GM21529 (cell line): ENCODE results near the gene GIPC3.
A peak's percentile ranks its signal among the peaks of the same experiment; 100 is the strongest.
"Not testable (repeated sequence)": the region's sequence is repeated elsewhere in the genome, so short reads cannot be mapped to it uniquely, and the experiment has no call there.

ENCODE experiments used
- ATAC-seq: cut with Tn5 transposase; IDR thresholded peaks from one replicate; pipeline ENCODE4 v1.9.1; 2021; ENCODE audit not compliant: unreplicated experiment

The GIPC3 gene

DNA sequence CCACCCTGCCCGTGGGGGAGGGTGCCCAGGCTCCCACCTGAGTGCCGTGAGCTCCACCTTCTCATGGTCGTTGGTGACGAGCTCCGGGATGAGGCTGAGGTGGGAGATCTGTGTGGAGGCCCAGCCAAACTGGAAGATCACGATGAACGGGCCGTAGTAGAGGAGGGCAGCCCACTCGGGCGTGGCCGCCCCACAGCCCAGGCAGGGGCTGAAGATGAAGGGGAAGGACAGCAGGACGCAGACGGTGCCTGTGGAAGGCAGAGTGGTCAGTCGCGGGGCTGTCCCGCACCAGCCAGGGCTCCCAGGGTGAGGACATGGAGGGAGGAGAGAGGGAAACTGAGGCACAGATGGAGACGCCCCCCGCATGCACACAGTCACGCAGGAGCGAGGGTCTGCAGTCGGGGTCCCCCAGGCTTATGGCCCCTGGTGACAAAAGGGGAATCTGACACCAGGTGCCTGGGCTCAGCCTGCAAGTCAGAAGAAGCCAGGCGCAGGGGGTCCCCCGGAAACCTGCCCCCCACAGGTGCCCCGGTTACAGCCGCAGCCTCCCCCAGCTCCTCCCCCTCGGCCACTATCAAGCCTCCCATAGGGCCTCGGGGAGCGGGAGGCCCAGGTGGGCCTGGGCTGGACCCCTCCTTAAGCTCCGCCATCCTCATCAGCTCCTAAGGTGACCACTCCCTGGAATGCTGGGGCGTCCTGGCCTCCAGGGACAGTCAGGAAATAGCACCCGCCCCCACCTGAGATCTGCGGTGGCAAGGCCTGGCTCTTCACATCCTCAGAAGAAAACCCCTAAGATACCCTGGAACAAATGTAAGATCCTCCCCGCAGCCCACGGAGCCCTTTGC, 34.1 kb upstream of the GIPC3 start:
- no peak for ATAC-seq

DNA sequence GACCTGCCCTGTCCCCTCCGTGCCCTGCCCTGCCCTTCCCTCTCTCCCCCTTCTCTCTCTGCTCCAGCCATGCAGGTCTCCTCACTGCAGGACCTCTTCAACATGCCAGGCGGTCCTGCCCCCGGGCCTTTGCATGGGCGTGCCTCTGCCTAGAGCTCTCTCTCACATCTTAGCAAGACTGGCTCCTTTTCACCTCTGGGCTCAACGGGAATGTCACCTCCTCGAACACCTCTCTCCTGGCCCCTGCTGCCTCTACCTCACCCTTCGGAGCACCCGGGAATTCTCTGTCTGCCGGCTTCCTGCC, 33.5 kb upstream of the GIPC3 start:
- ATAC-seq, result no peak

DNA sequence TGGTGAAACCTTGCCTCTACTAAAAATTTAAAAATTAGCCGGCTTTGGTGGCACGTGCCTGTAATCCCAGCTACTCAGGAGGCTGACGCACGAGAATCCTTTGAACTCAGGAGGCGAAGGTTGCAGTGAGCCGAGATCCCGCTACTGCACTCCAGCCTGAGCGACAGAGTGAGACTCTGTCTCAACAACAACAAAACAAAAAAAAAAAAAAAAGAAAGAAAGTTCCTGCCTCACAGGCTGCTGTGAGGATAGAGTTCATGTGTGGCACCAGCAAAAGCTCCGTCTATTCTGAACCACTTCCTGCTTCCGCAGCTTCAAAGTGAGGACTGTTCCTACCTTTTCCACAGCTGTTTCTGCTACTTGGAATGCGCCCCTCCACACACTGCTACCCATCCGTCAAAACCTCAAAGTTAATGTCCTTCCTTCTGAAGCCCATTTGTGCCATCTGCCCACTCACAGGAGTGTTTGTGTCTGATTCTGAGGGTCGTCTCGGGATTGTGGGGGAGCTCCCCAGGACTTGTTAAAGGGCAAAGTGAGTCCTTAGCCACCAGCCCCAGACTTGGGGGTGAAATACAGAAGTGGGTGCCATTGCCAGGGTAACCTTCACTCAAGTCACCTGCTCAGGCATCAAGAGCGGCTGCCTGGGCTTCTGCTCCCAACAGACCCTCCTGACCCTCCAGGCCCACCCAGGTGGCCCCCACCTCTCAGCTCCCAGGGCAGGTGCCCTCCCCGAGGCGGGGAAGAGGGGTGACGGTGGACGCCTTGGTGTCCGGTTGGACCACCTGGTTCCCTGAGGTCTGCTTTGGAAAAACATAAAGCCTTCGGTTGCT, 30.8 kb upstream of the GIPC3 start:
- no peak for ATAC-seq

DNA sequence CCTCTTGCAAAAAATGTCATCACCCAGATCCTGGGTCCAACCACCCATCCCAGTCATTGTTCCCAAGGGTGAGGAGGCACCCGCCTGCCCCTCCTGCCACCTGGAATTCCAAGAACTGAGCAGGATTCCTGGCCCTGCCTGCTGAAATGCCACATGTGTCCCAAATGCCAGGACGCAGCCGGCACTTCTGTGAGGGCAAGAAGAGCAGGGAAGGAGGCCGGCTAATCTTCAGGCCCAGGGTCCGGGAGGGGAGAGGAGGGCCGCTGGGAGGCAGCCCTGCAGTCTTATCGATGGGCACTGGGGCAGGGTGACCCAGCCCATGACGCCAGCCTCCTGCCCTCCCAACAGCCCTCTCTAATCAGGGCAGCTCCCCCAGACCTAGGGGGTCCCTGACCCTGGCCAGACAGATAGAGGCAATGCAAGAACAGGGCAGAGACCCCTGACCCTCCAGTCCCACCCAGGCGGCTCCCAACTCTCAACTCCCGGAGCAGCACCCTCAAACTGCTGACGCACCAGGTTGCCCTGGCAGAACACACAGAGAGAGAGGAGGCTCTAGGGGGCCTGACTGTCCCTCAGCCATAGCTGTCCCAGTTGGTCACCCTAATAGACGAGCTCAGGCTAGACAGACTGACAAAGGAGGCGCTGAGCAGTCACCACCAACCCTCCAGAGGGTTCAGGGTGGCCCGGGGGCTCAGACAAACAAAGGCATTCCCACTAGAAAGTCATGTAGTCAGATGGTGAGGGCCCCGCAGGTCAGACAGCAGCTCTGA, 29.4 kb upstream of the GIPC3 start:
- no peak for ATAC-seq

DNA sequence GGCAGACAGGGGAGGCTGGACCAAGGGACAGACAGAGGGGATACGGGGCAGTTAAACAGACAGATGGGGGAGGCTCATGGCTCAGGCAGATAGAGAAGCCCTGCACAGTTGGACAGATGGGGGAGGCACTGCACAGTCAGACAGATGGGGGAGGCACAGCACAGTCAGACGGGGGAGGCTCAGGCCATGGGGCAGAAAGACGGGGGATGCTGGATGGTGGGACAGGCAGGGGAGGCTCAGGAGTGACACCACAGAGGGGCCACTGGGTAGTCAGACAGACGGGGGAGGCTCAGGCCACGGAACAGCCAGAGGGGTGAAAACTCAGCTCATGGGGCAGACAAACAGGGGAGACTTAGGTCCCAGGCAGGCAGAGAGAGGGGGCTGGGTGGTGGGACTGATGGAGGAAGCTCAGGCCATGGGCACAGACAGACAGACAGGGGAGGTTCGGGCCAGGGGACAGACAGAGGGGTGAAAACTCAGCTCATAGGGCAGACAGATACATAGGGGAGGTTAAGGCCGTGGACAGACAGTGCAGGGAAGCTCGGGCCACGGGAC, 28.8 kb upstream of the GIPC3 start:
- ATAC-seq, result no peak

DNA sequence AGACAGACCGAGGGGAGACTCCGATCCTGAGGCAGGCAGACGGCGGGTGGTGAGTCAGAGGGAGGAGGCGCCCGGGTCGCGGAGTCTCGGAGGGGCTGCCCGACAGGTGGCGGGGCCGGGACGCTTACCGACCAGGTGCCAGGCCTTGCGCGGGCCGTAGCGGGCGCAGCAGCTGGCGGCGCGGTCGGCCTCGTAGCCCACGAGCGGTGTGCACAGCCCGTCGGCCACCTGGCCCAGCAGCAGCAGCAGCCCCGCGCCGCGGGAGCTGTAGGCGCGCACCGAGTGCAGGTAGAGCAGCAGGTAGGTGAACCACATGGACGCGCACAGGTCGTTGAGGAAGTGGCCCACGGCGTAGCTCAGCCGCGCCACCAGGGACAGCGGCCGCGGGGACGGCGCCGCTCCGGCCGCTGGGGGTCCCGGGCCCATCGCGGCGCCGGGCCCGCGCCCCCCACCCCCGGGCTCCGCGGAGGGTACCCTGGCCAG, 28.3 kb upstream of the GIPC3 start:
- ATAC-seq, result peak; percentile 21

DNA sequence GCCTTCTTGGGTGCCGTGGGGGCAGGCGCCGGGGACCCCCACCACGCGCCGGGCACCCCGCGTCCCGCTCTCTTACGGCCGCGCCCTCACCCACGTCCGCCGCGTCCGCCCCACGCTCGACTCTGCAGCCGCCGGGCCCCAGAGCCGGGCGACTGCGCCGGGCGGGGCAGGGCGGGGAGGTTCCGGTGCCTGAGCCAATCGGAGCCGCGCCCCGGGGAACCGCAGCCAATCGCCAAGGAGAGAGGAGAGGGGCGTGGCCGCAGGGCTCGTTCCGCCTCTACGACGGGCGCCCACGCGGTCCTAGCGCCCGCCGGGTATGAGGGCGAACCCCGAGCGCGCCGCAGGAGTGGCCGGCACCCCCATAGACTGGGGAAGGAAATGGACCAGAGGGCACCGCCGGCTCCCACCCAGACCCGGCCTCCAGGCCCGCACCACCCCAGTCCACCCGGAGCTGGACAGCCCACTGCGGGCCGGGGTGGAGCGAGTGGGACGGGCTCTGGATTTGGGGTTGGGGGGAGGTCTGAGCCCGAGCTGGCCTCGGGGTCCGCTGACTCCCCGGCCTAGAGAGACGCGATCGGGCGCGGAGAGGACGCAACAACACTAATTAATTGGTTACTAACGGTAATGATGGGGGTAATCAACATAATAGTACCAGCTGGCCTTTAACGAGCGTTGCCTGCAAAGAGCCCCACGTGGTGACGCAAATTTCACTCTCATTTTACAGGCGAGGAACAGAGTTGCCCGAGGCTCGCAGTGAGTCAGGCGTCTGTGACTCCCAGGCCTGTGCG, 27.6 kb upstream of the GIPC3 start, which contains the start of gene MFSD12:
TSS of gene MFSD12 (minus strand) at position 126 of the 788 bp plus-strand sequence. CDS start 183 bp downstream, outside the sequence.
- peak; percentile 71 for ATAC-seq

DNA sequence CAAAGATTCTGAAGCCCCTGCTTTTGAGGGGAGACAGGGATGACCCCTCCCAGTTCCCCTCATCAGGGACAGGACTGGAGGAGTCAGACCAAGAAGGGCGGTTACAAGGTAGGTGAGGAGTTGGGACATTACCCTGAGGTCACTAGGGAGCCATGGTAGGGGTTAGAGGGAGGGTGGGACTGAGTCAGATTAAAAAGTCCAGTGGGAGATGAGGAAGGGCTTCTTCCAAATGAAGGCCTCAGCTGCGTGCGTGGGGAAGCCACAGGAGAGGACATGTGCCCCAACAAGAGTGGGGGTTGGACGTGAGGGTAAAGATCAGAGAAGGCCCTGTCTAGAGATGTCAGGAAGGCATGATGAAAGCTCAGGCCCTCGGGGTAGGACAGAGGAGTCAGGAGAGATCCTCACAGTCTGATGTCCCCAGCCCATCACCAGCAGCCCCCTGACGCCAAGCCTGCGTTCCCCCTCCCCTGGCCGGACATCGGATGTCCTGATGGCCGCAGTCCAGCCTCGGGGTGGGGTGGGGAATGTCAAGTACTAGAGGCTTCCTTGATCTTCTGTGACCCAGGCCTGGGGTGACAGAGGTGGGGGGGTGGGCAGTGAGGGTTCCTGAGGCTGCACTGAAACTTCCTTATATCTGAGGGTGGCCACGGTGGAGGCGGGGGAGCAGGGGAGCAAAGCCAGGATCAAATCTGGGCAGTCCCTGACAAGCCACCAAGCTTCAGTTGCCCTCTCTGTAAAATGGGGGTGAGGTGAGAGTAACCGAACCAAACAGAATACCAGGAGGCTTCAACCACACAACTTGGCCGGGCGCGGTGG, 21.4 kb upstream of the GIPC3 start:
- ATAC-seq, result no peak

DNA sequence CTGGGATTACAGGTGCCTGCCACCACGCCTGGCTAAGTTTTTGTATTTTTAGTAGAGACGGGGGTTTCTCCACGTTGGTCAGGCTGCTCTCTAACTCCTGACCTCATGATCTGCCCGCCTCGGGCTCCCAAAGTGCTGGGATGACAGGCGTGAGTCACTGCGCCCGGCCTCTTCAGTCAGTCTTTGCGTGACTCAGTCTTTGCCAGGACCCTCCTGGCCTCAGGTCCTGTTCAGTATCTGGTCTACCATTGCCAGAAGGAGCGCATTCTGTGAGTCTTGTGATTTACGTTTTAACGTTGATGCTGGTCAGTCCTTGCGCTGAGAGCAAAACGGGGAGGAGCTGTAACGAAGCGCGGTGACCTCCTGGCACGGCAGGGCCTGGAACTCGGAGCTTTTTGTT, 20.1 kb upstream of the GIPC3 start:
- ATAC-seq, result no peak

DNA sequence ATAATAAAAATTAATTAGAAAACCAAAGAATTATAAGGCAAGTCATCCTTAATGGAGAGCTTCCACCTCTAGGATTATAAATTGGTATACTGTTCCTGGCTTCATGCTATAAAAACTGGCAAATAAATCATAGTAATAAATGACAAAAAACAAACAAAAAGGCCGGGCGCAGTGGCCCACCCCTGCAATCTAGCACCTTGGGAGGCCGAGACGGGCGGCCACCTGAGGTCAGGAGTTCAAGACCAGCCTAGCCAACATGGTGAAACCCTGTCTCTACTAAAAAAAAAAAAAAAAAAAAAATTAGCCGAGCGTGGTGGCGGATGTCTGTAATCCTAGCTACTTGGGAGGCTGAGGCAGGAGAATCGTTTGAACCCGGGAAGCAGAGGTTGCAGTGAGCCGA, 15.2 kb upstream of the GIPC3 start:
- not testable (repeated sequence) for ATAC-seq

DNA sequence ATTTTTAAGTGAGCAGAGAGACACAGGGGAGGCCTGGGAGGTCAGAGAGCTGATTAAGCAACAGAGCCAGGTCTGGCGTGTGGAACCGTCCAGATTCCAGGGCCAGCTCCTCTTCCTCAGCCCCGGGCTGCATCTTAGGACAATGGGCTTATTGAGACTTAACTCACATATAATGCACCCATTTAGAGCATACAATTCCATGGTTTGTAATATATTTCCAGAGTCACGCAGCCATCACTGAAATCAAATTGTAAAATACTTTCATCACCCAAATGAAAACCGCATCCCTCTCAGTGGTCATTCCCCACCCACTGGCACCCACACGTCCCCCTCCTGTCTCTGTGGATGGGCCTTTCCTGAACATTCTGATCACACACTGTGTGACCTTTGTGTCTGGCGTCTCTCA, 14.7 kb upstream of the GIPC3 start:
- no peak for ATAC-seq

DNA sequence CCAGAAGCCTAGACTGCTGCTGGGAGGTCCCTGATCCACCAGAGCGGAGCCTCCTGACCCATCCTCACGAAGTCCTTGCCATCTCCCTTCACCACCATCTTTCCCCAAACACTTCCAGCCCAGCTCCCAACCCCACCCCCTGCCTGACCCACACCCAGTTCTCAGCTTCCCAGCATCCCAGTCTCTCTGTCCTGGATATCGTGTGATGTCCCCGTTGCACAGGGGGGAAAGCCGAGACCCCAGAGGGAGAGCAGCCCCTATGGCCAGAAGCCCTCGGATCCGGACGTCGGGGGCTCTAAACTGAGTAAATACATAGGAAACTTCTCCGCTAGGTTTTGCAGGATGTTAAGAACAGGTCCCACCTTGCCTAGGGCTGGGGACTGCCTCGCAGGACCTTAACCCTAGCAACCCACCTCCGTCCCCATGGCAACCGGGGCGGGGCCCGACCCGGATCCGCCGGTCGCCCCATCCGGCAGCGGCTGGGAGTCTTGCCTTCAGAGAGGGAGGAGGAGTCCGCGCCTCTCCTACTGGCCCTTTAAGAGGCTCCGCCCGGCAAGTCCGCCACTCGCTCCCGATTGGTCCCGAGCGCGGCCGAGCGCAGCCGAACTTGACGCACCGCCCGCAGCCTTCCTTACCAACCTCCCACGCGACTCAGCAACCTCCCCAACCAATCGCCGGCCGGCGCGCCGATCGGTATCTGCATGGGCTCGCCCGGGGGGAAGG, 13.0 kb upstream of the GIPC3 start:
- ATAC-seq, result peak; percentile 91

DNA sequence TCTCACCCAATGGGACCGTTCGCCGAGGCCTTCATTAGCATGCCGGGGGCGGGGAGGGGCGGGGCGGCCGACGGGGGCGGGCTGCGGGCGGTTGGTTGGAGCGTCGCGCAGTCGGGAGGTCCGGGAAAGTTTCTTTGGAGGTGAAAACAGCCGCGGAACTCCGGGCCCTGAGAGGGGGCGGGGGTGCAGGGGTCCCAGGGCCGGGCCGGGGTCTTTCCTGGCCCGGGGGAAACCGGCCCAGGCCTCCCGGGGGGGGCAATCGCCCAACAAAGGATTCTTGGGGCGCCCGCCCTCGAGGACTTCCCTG, 12.5 kb upstream of the GIPC3 start, which contains the start of gene HMG20B:
TSS of gene HMG20B (plus strand) at position 90 of the 307 bp plus-strand sequence. CDS start 366 bp downstream, outside the sequence.
- ATAC-seq, result no peak

DNA sequence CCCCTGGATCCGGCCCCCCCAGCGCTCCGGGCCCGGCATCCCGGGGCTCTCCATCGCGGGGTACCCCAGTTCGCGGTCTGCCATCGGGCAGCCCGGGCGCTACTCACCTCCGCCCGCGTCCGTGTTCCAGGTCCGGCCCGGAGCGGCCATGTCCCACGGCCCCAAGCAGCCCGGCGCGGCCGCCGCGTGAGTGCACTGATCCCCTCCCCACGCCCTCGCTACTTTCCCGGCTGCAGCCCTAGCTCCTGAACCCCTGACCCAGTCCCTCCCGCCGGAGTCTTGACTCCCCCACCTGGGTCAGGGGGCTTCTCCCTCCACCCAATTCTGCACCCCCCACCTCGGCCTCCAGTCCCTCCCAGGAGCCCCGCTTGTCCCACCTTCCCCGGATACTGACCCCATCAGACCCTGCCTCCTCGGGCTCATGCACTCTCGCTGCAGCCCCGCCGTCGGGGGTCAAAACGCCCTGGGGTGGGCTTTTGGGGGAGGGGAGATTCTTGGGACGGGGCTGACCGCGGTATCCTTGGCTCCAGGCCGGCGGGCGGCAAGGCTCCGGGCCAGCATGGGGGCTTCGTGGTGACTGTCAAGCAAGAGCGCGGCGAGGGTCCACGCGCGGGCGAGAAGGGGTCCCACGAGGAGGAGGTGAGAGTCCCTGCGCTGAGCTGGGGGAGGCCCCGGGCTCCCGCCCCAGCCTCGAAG, 12.0 kb upstream of the GIPC3 start:
- peak; percentile 12 for ATAC-seq

DNA sequence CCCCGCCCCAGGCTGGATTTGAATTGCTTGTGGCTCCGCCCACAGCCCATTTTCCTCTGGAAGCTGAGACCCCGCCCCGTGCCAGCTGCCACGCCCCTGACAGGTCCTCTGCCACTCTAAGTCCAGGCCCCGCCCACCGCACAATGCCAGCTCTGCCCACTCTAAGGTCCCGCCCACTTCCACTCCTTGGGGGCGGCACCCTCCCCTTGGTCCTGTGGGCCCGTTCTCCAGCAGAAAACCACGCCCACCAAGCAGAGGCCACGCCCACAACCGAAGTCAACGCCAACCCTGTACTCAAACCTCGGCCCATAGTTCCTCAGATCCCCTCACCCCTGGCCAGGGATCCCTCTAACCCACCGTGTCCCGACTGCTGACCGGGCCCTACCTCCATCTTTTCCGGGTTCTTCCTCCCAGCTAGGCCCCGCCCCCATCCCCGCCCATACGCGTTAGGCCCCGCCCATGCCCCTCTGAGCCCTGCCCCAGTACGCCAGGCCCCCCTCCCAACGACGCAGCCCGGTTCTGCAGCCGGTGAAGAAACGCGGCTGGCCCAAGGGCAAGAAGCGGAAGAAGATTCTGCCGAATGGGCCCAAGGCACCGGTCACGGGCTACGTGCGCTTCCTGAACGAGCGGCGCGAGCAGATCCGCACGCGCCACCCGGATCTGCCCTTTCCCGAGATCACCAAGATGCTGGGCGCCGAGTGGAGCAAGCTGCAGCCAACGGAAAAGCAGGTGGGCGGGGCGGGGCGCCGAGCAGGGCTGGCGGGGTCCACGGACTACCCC, 11.2 kb upstream of the GIPC3 start:
- no peak for ATAC-seq

DNA sequence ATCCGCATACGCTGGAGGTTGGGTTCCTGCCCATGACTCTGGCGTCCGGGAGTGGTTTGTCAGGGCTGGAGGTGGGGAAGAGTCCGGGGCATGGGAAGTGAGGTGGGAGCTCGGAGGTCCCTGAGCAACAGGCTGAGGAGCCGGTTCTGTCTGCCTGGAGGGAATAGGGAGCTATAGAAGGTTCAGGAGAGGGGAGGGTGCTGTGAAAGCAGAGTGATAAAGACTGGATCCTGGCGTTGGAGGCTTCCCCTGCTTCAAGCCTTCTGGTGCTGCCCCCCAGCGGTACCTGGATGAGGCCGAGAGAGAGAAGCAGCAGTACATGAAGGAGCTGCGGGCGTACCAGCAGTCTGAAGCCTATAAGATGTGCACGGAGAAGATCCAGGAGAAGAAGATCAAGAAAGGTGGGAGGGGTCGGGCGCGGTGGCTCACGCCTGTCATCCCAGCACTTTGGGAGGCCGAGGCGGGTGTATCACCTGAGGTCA, 10.0 kb upstream of the GIPC3 start:
- no peak for ATAC-seq

DNA sequence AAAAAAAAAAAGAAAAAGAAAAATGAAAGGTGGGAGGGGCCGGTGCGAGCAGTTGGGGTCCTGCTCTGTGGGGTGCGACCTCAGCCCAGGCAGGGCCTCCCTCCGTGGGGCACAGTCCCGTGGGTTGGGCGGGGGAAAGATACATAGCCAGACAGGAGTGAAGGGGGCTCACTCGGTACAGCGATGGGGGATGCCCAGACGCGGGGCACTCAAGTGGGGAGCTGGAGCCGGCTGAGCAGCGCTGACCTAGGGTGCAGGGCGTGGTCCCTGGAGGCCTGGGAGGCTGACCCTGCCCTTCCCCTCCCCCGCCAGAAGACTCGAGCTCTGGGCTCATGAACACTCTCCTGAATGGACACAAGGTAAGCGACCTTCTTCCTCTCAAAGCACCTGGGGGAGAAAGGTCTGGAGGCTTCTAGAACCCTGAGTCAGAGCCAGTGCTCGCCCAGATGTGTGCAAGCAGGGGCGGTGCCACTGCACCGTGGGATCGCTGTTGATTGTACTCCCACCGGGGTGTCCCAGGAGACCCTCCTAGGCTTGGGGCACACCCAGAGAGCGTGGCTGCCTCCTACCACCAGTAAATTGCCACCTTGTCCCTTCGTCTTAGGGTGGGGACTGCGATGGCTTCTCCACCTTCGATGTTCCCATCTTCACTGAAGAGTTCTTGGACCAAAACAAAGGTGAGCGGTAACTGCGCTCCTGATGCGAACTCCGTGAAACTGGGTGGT, 9.2 kb upstream of the GIPC3 start:
- ATAC-seq, result no peak
